HG02798 (cell line): ENCODE results near the gene ATP9B.

Source experiments
- ATAC-seq: cut with Tn5 transposase; IDR thresholded peaks from one replicate; pipeline ENCODE4 v1.9.1; 2021; ENCODE audit warnings: mild to moderate bottlenecking; ENCODE audit not compliant: unreplicated experiment, poor library complexity

ATP9B gene

GRCh38 chr18:79195716-79196683 lies 126.8 kb downstream of the ATP9B start:
- ATAC-seq = no peak

DNA sequence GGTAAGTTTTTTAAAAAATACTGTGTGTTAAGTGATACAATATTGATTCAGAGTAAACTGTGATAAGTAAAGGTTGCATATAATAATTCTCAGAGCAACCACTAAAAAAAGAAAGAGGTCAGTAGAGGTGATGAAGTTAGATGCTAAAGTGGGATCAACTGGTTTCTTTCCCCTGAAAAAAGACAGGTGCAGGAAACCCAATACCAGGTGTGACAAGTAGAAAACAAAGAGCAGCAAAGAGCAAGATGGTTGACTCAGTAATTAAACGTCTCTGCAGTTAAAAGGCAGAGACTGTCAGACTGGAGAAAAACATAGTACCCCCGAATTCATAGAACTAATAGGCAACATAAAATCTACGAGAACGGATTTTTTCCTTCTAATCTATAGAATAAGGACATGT lies 128.3 kb downstream of the ATP9B start:
- ATAC-seq = no peak

GRCh38 chr18:79199691-79200374 lies 130.6 kb downstream of the ATP9B start:
- no peak for ATAC-seq

- peak; percentile 73 for ATAC-seq
Observed at GRCh38 chr18:79200546-79201268, 131.5 kb downstream of the ATP9B start.

DNA sequence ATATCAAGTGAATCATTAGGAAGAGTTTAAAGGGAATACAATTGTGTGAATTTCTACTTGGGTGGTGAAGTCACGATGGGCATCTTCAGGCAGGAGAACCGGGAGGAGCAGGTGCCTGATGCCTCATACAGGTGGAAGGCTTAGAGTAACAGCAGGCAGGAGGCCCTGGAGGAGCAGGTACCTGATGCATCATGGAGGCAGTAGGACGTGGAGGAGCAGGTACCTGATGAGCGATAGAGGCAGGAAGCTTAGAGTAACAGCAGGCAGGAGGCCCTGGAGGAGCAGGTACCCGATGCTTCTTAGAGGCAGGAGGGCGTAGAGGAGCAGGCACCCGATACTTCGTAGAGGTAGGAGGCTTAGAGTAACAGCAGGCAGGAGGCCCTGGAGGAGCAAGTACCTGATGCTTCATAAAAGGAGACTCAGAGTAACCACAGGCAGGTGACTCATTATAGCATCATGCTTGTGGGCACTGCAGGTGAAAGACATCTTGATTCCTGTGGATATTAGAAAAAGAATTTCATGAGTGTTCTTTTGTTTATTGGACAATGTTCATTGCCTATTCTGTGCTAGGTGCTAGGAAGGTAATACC lies 133.9 kb downstream of the ATP9B start:
- ATAC-seq = no peak

DNA sequence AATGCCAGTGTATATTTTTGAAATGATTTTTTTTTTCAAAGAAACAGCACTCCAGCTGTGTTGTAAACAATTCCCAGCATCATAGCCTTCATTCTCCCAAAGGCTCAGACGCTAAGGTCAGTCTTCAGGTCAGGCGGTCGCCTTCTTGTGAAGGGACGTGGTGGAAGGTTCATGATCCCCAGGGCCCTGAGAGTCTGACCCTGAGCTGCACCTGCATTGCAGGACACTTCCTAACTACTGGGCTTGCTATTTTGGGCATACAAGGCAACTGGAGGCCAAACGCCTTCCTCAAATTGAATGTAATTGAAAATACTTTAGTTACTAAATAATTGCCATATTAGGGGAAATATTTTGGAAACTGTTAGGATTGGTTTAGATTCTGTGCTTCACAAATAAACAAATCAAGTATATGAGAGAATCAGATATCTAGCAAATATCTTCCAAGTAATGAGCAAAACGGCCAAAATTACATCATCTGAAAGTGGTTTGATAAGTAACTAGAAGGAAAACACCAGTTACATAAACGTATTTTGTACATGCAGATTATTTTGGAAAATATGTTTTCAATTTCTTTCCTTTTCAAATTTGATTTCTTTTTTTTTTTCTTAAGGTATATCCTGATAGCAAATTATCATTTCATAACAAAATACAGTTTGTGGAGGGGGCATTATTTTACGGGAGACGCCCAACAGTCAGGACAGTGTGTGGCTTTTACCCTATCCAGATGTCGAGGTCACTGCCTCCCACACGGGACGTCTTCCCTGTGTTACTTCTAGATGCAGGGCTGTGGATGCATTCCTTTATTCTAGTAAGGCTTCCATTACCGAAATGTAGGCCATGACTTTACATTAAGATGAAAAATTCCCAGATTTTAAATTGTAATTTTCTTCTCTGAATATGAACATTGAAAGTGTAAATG lies 136.0 kb downstream of the ATP9B start:
- no peak for ATAC-seq

DNA sequence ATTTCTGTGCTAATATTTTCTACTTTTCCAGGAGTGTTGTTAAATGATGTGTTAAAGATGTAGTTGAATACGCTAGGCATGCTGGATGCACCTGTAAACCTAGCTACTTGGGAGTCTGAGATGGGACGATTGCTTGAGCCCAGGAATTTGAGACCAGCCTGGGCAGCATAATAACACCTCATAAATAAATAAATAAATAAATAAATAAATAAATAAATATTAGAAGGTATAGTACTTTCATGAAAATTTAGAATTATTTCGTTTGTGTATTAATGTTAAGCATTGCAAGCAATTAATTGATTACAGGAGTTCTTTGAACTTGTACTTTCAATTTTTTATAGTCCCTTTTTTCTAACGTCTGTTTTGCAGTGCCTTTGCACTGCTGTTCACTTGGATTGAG lies 137.2 kb downstream of the ATP9B start:
- no peak for ATAC-seq

DNA sequence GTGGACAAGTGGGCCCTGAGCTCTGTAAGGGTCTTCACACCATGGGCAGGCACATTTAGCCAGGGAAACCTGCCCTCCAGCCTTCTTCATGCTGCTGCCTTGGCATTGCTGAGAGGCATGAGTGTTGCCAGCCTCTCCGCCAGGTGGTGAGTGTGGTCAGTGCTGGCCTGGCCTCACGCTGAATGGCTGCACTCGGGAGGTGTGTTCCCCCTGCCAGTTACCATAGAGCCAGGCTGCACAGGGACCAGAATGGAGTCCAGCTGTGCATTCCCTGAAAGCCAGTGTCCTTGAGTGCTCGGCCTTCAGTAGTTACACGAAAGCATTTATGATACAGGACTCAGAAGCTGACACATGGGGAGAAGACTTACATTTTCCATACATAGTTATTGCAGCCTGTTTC lies 139.7 kb downstream of the ATP9B start:
- no peak for ATAC-seq

DNA sequence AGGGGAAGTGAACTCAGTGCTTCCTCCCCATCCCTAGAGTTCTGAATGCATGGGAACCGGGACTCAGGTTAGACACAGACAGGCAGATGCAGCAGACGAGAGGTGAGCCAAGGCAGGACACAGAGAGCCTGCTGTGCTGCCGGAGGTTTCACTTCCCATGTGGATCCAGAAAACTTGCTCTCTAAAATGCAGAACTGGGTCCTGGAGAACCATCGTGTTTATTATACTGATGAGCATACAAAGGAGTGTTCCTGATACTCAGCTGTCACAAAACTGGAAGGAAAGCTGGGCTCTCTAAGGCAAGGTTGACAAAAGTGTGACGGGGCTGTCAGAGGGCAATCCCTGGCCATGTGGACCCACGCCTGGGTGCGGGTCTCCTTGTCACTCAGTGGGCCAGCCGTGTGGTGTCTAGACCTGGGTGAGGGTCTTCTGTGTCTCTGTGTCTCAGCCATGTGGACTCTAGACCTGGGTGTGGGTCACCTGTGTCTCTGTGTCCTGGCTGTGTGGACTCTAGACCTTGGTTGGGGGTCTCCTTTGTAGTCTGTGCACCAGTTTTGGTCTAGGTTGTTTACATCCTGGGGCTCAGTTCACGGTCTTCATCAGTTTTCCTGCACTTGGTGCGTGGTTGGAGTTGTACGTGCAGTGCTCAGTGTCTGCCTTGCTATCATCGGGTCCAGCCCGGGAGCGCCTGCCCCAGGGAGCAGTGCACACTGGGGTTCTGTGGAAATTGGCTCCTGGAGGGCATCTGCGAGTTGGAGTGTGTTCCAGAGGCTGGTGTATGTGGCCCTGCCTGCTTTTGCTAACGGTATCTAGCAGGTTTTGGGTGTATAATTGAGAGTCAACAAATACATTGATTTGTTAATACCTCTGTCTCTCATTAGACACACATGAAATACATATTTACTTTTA lies 141.1 kb downstream of the ATP9B start:
- no peak for ATAC-seq

DNA sequence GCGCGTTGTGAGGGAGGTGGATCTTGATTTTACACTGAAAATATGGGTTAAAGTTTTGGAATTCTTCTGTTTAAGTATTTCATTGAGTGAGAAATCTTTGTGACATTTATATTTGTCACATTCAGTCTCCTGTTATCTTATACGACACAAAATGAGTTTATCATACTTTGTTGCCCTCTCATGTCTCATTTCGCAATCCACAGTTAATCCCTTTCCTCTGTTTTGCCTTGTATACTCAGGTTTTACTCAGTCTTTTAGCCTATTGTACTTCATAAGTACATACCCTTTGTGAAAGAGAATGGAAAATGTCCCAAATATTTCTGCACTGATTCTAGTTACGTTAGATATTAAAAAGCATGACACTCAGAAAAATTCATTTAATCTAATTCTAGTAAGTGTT lies 142.7 kb downstream of the ATP9B start:
- no peak for ATAC-seq

DNA sequence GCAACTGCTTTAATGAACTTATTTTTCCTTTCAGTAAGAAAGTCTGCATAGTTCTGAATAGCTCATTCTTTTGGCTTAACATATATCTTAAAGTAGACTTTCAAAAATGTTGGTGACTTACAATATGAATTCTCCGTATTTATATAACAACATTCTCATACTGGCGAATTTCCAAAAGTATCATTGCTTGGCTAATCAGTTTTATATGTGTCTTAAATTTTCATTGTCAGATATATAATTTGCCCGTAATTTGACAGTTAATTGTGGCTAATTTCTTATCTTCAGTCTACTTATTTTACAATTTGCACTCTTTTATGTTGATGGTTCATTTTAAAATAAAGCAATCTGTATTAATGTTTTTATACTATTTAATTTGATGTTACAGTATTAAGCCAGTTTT lies 144.9 kb downstream of the ATP9B start:
- no peak for ATAC-seq

DNA sequence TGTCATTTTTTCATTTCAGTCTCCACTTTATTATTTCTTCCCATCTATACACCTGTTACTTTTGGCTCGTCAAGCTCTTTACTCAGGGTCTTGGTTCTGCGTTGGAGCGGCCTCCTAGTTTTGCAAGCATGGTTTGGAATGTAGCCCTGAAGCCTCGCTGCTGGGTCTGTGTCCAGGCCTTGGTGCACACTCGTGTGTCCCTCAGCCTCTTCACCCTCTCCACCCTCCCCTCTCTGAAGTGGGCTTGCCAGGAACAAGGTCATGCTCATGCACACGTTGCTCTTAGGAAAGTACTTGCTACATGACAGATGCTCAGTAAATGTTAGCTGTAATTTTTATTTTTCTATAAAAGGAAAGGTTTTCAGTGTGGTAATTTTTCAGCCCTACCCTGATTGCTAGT lies 147.0 kb downstream of the ATP9B start:
- ATAC-seq = no peak

- no peak for ATAC-seq
Observed at GRCh38 chr18:79217979-79218604, 148.9 kb downstream of the ATP9B start.

- no peak for ATAC-seq
Observed at GRCh38 chr18:79218605-79219190, 149.5 kb downstream of the ATP9B start.

GRCh38 chr18:79221136-79221535 lies 151.9 kb downstream of the ATP9B start:
- ATAC-seq = no peak

GRCh38 chr18:79222790-79223189 lies 153.6 kb downstream of the ATP9B start:
- no peak for ATAC-seq

- ATAC-seq = no peak
Observed at GRCh38 chr18:79223431-79223830, 154.2 kb downstream of the ATP9B start.

DNA sequence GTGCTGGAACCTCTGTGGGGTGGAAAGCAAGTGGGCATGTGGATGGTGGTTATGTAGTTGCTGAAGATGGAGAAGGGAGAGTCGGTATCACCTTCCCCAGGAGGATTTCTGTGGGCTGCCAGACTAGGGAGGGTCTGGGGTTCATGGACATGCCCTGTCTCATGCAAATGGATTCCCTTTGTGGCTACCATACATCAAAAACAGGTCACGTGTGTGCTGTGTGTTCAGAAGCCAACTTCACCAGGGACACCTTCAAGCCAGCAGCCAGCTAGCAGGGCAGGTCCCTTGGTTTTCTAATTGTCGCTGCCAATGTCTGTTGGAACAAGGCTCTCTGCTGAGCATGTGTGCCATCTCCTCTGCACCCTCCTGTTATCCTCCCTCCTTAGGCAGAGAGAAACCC lies 155.2 kb downstream of the ATP9B start:
- no peak for ATAC-seq
